GM13977 (cell line): ENCODE data around the gene MEX3A.

Experiments
- DNase-seq: peaks from one replicate; pipeline ENCODE4 v3.0.0; 2012; ENCODE audit warnings: low spot score
- in situ Hi-C: fragments of 300-500 bp; cut with MboI; formaldehyde crosslinking; loops from one replicate; pipeline ENCODE4 v1.12.0; 2022; ENCODE audit warnings: low sequenced_read_pairs, low pct_unique_long_range_greater_than_20kb, mixed read lengths, inconsistent platforms; ENCODE audit not compliant: unreplicated experiment
- TF ChIP-seq, protein P1 (sequence below): IDR thresholded peaks from 2 replicates; pipeline ENCODE4 v1.5.1; 2012; ENCODE audit warnings: mild to moderate bottlenecking, control low read depth; ENCODE audit not compliant: insufficient read depth; ENCODE audit errors: extremely low read depth, missing control alignments

MEX3A gene

DNA sequence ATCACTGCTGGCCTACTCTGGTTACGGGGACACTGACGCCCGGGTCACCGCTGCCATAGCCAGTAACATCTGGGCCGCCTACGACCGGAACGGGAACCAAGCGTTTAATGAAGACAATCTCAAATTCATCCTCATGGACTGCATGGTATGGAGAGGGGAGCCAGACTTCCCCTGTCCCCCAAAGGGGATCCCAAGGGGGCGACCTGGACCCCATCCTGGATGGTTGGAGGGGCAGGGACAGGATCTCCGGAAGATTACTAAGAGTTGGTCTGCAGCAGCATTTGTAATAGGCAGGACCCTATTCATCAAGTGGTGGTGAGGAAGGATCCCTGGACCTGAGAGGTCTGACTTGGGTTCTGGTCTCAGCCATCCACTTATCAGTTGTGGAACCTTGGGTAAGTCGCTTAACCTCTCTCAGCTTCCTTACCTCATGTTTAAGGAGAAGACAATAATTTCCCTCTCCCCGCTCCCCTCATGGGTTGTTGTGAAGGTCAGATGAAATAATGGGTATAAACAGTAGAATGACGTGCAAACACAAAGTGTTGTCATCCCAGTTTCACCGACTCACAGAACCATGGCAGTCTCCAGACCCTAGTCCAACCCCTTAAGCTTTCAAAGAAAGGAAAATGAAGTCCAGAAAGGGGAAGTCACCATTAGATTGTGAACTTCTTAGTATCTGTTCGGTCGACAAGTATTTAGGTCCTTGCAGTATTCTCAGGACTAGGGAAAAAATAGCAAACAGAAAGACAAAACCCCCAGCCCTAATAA, 26.8 kb downstream of the MEX3A start:
- no peak for DNase-seq
- in situ Hi-C loops, result no loop called here
- TF ChIP-seq, protein P1, sequence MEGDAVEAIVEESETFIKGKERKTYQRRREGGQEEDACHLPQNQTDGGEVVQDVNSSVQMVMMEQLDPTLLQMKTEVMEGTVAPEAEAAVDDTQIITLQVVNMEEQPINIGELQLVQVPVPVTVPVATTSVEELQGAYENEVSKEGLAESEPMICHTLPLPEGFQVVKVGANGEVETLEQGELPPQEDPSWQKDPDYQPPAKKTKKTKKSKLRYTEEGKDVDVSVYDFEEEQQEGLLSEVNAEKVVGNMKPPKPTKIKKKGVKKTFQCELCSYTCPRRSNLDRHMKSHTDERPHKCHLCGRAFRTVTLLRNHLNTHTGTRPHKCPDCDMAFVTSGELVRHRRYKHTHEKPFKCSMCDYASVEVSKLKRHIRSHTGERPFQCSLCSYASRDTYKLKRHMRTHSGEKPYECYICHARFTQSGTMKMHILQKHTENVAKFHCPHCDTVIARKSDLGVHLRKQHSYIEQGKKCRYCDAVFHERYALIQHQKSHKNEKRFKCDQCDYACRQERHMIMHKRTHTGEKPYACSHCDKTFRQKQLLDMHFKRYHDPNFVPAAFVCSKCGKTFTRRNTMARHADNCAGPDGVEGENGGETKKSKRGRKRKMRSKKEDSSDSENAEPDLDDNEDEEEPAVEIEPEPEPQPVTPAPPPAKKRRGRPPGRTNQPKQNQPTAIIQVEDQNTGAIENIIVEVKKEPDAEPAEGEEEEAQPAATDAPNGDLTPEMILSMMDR, result no peak

GRCh38 chr1:156054500-156055280, 27.6 kb downstream of the MEX3A start, which contains the start of gene LAMTOR2:
Gene LAMTOR2, plus strand, starts transcription at chr1:156054782. Its CDS starts 108 bp downstream, at chr1:156054890.
- TF ChIP-seq, protein P1, result no peak
- in situ Hi-C loops, result no loop called here

GRCh38 chr1:156053768-156054499, 28.3 kb downstream of the MEX3A start, which contains the start of gene UBQLN4:
Gene UBQLN4, minus strand, starts transcription at chr1:156053798. Its CDS starts 97 bp downstream, at chr1:156053701.
- TF ChIP-seq, protein P1, result peak; percentile 76
- in situ Hi-C loops, result no loop called here
- DNase-seq, result peak; percentile 97

More at GRCh38 chr1:156054500-156055280, 27.6 kb downstream of the MEX3A start, which contains the start of gene LAMTOR2:
- DNase-seq, result peak; percentile 96

DNA sequence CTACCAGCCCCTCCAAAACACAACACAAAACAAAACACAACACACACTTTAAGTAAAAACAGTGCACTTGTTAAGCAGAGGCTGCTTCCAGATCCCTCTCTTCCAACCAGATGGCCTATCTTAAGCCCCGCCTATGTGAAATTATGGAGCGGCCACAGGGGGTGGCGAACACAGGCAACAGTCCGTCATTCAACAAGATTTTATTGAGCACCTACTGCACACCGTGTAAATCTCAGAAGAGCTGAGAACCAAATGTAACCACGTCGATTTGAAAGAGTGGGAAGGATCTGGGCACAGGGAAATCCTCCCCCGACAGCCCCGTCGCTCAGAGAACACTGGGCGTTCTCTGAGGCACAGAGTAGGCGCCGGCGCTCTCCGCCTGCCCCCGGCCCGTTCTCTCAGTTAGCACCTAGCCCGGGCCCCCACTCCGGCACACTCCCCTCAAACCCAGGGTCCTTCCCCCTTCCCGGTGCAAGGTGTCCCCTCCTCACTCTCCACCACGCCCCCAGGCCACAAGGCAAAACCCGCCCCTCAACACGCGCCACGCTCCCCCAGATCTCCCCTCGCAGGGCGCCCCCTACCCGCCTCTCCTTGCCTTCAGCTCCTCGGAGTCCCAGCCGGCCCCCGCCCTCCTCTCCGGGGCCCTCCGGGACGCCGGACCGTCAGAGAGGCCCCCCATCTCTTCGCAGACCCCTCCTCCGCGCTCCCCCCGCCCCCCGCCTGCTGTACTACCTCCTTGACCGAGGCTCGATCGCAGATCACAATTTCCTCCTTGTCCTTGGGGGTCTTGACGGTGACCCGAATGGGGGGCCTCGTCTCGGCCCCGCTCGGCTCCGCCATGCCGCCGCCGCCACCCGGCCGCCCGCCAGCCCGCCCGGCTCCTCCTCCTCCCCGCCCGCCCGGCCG, 29.1 kb downstream of the MEX3A start:
- in situ Hi-C loops, result no loop called here
- DNase-seq, result peak; percentile 87
- TF ChIP-seq, protein P1, result peak; percentile 58

- no peak for DNase-seq
- in situ Hi-C loops, result no loop called here
- TF ChIP-seq, protein P1, result no peak
These were observed 31.1 kb downstream of the MEX3A start for GRCh38 chr1:156051011-156051725.
